ENCODE measurements around the gene CCNA1. TPM values are rescaled to one million over a fixed set of nuclear protein-coding genes. Genes with fewer than 3 reads are reported as not detected.

The CCNA1 gene
- total RNA-seq, 1 donor from 2014 or later: 6.6 TPM

DNA sequence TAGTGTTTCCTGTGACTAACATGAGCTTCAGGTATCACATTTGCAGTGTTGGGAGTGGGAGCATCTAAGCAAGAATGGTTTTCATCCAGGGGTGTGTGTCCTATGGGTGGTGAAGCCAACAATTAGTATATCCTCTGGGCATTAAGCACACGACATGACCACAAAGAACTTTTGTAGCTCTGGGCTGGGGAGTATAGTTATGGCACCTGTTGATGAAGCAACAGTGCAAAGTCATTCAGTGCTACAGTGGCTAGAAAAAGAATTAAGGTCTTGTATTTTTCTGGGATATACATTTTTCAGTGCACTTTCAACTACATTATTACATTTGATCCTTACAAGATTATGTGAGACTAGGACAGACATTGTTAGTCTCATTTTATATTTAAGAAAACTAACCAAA, 21.8 kb downstream of the CCNA1 start:
- no peak for DNase-seq

- no peak for DNase-seq
Measured at GRCh38 chr13:36454987-36455386, 22.7 kb downstream of the CCNA1 start.

DNA sequence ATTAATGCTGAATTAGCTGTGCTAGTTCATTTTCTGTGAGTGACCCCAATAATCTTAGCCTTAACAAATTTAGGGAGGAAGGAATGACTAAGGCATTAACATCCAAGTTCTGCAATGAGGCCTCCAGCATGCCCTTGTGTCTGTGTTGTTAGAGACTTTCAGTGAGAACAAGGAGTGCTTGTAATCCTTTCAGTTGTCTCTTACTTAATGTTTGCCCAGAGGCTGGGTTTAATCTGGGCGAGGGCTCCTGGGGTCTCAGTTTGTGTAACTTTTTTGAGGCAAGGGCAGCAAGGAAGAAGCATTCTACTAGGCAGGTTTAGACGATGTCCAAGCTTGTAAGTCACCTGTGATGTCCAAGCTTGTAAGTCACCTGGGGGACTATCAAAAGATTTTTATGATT, 24.3 kb downstream of the CCNA1 start:
- no peak for DNase-seq

GRCh38 chr13:36461506-36461905, 29.2 kb downstream of the CCNA1 start:
- no peak for DNase-seq

DNA sequence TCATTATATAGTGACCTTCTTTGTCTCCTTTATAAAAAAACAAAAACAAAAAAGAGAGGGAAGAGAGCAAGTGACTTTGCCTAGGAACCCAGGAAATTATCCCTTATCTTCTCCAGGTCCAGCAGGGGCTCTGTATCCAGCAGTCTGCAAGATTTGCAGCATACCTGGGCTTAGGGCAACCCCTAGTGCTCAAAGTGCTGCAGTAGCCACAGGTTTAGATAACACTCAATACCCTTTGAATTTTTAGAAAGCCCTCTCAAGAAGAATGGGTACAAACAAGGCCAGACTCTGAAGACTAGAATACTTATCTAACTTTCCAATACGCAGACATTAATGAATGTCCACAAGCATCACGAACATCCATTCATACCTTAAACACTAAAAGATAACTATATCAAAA, 43.2 kb downstream of the CCNA1 start:
- DNase-seq: no peak

- DNase-seq: no peak
Measured at GRCh38 chr13:36476661-36477060, 44.4 kb downstream of the CCNA1 start.

GRCh38 chr13:36480726-36481427, 48.6 kb downstream of the CCNA1 start:
- no peak for DNase-seq

GRCh38 chr13:36490055-36490454, 57.8 kb downstream of the CCNA1 start:
- DNase-seq: no peak

Other genes with a start within 250 kb of the CCNA1 start
- 0.31 TPM for gene SOHLH2, start 217.9 kb upstream of the CCNA1 start, total RNA-seq
- gene CCDC169, start 134.7 kb upstream of the CCNA1 start, total RNA-seq: 2.7 TPM
- 31.4 TPM for gene SPART, start 86.1 kb upstream of the CCNA1 start, total RNA-seq
- gene SERTM1, start 241.5 kb downstream of the CCNA1 start, total RNA-seq: 3.7 TPM

All from occipital lobe (tissue), 2 donors.